Measurements from ENCODE around the gene USP40. TPM values are rescaled to one million over a fixed set of nuclear protein-coding genes. Genes with fewer than 3 reads are reported as not detected.

Gene USP40
- total and polyA plus RNA-seq, 2 donors (not counting 1 experiment from before 2014, with no cell fraction given), result 18.9 to 40.6 TPM

GRCh38 chr2:233461481-233461891 lies 105.1 kb downstream of the USP40 start:
- Histone ChIP-seq H3K4me1 (ENCODE audit: control insufficient read depth, extremely low read depth, insufficient read depth, low read length) (no peaks in the 10 kb centered on the region), H3K4me2 (ENCODE audit: extremely low read depth, insufficient read depth, low read length) (no peak overlapping the region), H3K79me2 (ENCODE audit: control insufficient read depth, insufficient read depth, low read length) (no peaks in the 10 kb centered on the region), H3K27ac (ENCODE audit: insufficient read depth, low read length) (no peak overlapping the region), H3K9me3 (ENCODE audit: control insufficient read depth, insufficient read depth, low read depth, low read length) (no peaks in the 10 kb centered on the region), H3K36me3 (ENCODE audit: control insufficient read depth, insufficient read depth, low read length) (peaks cover 2% of the 10 kb centered on the region), H3K9ac (ENCODE audit: insufficient read depth, low read length) (no peak overlapping the region), H4K20me1 (ENCODE audit: control insufficient read depth, extremely low read depth, insufficient read depth, low read length) (no peaks in the 10 kb centered on the region), H2AFZ (ENCODE audit: low read length) (no peak overlapping the region), H3K27me3 (ENCODE audit: control insufficient read depth, insufficient read depth, low read length) (no peaks in the 10 kb centered on the region), H3K4me3 (replicated peaks in 1 of 4; ENCODE audit: control extremely low read depth in 1 of 4, insufficient read depth in 1 of 4, low read depth in 3 of 4, low read length in 4 of 4) (no peak overlapping the region)
- no peak for DNase-seq (ENCODE audit: low read depth in 2 of 2)
- no peak for TF ChIP-seq EZH2 (IDR thresholded peaks at IDR 0.05; ENCODE audit: low read length, missing control alignments)
- no peak for TF ChIP-seq CTCF (conservative IDR thresholded peaks at IDR 0.05 in 1 of 2, IDR thresholded peaks at IDR 0.05 in 1 of 2; ENCODE audit: low read depth in 1 of 2, low read length in 2 of 2)

- H4K20me1 ChIP-seq (ENCODE audit: control insufficient read depth, extremely low read depth, insufficient read depth, low read length), result no peaks in the 10 kb centered on the region
- no peak overlapping the region for H2AFZ ChIP-seq (ENCODE audit: low read length)
- no peak overlapping the region for H3K27ac ChIP-seq (ENCODE audit: insufficient read depth, low read length)
- no peak overlapping the region for H3K4me3 ChIP-seq (replicated peaks in 1 of 4; ENCODE audit: control extremely low read depth in 1 of 4, insufficient read depth in 1 of 4, low read depth in 3 of 4, low read length in 4 of 4)
- H3K27me3 ChIP-seq (ENCODE audit: control insufficient read depth, insufficient read depth, low read length), result no peaks in the 10 kb centered on the region
- H3K4me1 ChIP-seq (ENCODE audit: control insufficient read depth, extremely low read depth, insufficient read depth, low read length), result no peaks in the 10 kb centered on the region
- DNase-seq (ENCODE audit: low read depth in 2 of 2), result no peak
- no peak for TF ChIP-seq CTCF (conservative IDR thresholded peaks at IDR 0.05 in 1 of 2, IDR thresholded peaks at IDR 0.05 in 1 of 2; ENCODE audit: low read depth in 1 of 2, low read length in 2 of 2)
- TF ChIP-seq EZH2 (IDR thresholded peaks at IDR 0.05; ENCODE audit: low read length, missing control alignments), result no peak
- H3K36me3 ChIP-seq (ENCODE audit: control insufficient read depth, insufficient read depth, low read length), result peaks cover 2% of the 10 kb centered on the region
- H3K9me3 ChIP-seq (ENCODE audit: control insufficient read depth, insufficient read depth, low read depth, low read length), result no peaks in the 10 kb centered on the region
- no peak overlapping the region for H3K9ac ChIP-seq (ENCODE audit: insufficient read depth, low read length)
- H3K4me2 ChIP-seq (ENCODE audit: extremely low read depth, insufficient read depth, low read length), result no peak overlapping the region
- H3K79me2 ChIP-seq (ENCODE audit: control insufficient read depth, insufficient read depth, low read length), result no peaks in the 10 kb centered on the region
Measured at GRCh38 chr2:233460726-233461441, 105.7 kb downstream of the USP40 start.

DNA sequence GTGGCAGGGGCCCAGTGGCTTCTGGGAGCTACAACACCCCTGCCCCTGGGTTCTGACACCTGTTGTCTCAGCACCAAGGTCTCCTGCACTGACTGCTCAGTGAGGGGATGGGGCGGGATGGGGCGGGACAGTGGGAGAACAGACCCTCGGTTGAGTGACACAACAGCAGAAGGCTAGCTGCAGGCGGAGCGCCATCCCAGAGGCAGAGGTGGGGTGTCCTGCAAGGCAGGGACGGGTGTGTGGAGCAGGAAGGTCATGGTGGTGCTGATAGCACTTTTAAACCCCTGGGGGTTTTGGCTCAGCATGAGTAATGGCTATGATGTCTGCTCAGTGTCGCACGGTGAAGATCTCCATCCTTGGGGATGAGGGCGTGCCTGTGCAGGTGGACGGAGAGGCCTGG lies 107.2 kb downstream of the USP40 start:
- H3K9me3 ChIP-seq (ENCODE audit: control insufficient read depth, insufficient read depth, low read depth, low read length), result no peaks in the 10 kb centered on the region
- H3K36me3 ChIP-seq (ENCODE audit: control insufficient read depth, insufficient read depth, low read length), result peaks cover 2% of the 10 kb centered on the region
- no peak overlapping the region for H3K9ac ChIP-seq (ENCODE audit: insufficient read depth, low read length)
- H3K4me2 ChIP-seq (ENCODE audit: extremely low read depth, insufficient read depth, low read length), result no peak overlapping the region
- no peak for TF ChIP-seq EZH2 (IDR thresholded peaks at IDR 0.05; ENCODE audit: low read length, missing control alignments)
- TF ChIP-seq CTCF (conservative IDR thresholded peaks at IDR 0.05 in 1 of 2, IDR thresholded peaks at IDR 0.05 in 1 of 2; ENCODE audit: low read depth in 1 of 2, low read length in 2 of 2), result no peak
- DNase-seq (ENCODE audit: low read depth in 2 of 2), result no peak
- H3K27me3 ChIP-seq (ENCODE audit: control insufficient read depth, insufficient read depth, low read length), result no peaks in the 10 kb centered on the region
- H2AFZ ChIP-seq (ENCODE audit: low read length), result no peak overlapping the region
- H3K27ac ChIP-seq (ENCODE audit: insufficient read depth, low read length), result no peak overlapping the region
- no peaks in the 10 kb centered on the region for H3K79me2 ChIP-seq (ENCODE audit: control insufficient read depth, insufficient read depth, low read length)
- H3K4me3 ChIP-seq (replicated peaks in 1 of 4; ENCODE audit: control extremely low read depth in 1 of 4, insufficient read depth in 1 of 4, low read depth in 3 of 4, low read length in 4 of 4), result no peak overlapping the region
- H4K20me1 ChIP-seq (ENCODE audit: control insufficient read depth, extremely low read depth, insufficient read depth, low read length), result no peaks in the 10 kb centered on the region
- H3K4me1 ChIP-seq (ENCODE audit: control insufficient read depth, extremely low read depth, insufficient read depth, low read length), result no peaks in the 10 kb centered on the region
